ENCODE results near the gene ERCC4.
A peak's percentile ranks its signal among the peaks of the same experiment; 100 is the strongest.
"Not testable (repeated sequence)": the region's sequence is repeated elsewhere in the genome, so short reads cannot be mapped to it uniquely, and the experiment has no call there.

The ERCC4 gene

DNA sequence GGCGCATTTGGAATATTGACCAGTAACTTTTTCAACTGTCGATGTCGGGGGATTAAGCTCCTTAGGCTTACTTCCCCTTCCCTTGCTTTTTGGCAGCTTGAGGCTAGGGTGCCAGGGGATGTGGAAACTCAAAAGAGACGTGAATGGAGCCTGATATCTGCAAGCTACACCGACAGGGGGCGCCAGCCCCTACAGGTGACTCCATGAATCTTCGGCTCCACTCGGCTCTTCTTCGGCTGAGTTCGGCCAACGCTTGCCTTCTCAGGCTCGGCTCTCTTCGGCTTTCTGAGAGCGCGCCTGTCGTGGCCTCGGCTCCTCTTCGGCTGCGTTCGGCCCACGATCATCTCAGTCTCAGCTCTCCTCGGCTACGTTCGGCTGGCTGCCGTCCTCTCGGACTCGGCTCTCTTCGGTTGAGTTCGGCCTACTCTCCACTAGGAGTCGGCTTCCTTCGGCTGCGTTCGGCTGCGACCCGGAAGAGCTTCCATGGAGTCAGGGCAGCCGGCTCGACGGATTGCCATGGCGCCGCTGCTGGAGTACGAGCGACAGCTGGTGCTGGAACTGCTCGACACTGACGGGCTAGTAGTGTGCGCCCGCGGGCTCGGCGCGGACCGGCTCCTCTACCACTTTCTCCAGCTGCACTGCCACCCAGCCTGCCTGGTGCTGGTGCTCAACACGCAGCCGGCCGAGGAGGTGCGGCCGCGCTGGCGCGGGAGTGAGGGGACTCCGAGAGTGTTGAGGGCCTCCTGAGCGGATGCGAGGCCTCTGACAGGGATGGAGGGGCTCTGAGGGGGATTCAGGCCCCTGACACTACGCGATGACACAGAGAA, at the start of gene ERCC4:
ERCC4 (plus strand) TSS at position 472 of the 827 bp plus-strand sequence; CDS start at position 484, 12 bp downstream.
- DNase-seq, result peak; percentile 96 to 99 (median 98)

GRCh38 chr16:13873835-13874438, 46.0 kb upstream of the ERCC4 start:
- DNase-seq, result no peak

- no peak for DNase-seq
Observed at GRCh38 chr16:13875614-13876284, 44.2 kb upstream of the ERCC4 start.

DNA sequence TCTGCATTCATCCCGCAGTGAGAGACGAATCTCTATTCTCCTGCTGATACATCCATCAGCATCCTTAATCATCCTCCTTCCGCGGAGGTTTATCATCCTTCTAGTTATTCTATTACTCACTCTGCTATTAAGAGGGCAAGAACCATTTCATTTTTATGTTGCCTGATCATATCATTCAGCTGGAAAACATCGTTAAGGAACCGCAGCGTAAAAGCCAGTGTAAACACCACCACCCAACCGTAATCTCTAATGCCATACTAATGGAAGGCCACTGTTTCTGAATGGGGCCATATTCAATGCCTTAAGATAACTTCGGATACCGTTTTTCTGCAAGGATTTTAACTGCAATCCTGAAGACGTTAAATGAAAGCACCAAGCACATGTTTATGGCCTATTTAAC, 36.7 kb upstream of the ERCC4 start:
- DNase-seq, result no peak

- DNase-seq, result no peak
Observed at GRCh38 chr16:13883881-13884280, 36.1 kb upstream of the ERCC4 start.

DNA sequence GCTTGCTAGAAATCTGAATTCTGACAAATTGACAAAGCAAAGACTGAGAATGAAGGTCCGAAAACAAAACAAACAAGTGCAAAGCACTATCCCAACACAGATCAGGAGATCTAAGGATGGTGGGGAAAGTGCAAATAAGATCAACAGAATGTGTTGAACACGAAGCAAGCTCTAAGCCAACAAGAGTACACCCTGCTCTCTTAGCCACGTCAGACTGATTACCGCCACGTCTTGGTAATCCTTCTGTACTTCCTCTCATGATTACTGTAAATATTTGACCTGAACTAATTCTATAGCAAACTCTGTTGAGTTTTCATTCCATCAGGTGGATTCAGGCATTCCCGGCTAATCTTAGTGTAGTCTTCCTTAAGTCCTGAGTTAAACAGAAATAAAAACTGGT, 34.3 kb upstream of the ERCC4 start:
- DNase-seq, result no peak

GRCh38 chr16:13886608-13887007, 33.3 kb upstream of the ERCC4 start:
- no peak for DNase-seq

- DNase-seq, result not testable (repeated sequence)
Observed at GRCh38 chr16:13889323-13889722, 30.6 kb upstream of the ERCC4 start.

GRCh38 chr16:13892301-13892700, 27.7 kb upstream of the ERCC4 start:
- DNase-seq, result no peak

DNA sequence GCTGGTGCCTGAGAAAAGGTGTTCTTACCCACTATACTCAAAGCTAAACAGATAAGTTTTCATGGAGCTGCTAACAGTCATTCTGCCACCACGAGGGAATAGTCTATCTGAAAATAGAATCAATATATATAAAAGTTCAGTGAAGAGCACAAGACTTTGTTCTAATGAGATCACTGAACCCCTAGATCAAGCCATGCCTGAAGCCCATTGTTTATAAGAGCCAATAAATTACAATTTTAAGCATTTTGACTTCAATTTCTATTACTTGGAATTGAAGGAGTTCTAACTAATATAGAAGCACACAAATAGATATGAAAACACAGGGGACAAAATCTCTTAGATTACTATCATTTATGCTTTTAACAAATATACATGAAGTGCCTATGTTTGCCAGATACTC, 24.4 kb upstream of the ERCC4 start:
- DNase-seq, result no peak

DNA sequence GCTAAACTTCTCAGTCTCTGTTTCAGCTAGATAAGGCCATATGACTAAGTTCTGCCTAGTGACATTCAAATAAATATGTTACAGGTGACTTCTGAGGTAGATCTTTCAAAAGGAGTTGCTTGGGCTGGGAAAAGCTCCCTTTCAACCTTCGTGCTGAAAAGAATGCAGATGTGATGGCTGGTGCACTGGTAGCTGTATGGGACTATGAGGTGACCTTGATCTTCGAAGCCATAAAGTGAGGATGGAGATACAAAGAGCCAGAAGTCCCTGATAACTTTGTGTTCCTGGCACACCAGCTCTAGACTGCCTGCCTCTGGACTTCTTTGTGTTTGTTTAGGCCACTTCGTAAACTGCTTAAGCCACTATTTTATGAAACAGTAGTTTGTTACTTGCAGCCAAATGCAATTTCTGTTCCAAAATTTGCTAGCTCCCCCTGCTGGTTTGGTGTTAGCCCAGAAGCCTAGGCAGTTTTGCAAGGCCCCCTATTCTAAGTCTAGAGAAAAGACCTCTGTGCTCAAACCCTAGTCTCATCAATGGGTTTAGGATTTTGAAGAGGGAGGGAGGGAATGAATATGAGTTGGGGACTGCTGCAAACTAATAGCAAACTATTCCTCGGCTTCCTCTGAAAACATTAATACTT, 23.3 kb upstream of the ERCC4 start:
- no peak for DNase-seq

DNA sequence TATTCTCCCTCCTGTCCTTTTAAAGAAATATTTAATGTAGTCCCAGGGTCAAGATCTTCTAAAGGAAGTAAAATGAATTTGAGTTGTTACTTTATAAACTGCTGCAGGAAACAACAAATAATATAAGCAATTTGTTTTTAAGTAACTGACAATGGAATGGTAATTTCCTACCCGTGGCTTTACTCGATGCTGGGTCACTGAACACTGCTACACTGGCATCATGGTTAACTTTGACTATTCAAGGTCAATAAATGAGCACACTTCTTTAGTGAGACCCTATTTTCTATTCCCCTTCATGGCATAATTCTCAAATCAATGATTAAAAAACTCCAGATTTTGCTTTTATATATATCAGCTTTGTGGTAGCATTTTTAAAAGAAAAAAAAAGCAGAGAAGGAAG, 22.1 kb upstream of the ERCC4 start:
- DNase-seq, result no peak

DNA sequence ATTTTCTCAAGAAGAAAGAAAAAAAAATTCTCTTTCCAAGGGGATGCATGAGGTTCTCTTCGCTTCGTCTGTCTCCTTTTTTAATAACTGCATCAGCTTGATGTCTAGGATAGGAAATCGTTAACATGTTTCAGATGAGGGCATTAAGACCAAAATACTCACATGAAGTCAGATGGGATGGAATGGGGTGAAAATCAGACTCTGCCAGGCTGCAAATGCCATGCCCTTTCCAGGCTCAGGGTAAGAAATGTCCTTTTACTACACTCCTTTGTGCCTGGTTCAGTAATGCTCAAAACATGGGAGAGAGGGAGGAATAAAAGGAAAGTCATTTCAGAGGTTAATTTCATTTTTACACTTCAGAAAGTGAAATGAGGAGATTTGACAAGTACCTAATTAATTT, 21.7 kb upstream of the ERCC4 start:
- DNase-seq, result no peak

DNA sequence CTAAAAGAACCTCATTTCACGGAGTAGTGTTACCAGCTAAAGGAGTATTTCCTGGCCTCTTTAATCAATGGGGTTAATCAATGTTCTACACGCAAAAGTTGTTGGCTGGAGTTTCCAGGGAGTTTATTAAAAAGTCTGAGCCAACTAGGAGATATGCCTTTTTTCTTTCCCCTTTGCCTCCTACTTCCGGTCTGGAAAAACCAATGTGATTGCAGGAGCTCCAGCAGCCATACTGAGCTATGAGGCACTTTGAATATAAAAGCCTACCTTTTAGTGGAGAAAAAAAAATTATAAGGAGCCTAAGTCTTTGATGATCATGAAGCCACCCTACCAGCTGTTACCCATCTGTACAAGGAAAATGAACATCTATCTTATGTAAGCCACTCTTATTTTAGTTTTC, 17.9 kb upstream of the ERCC4 start:
- no peak for DNase-seq

GRCh38 chr16:13902677-13903076, 17.3 kb upstream of the ERCC4 start:
- no peak for DNase-seq

DNA sequence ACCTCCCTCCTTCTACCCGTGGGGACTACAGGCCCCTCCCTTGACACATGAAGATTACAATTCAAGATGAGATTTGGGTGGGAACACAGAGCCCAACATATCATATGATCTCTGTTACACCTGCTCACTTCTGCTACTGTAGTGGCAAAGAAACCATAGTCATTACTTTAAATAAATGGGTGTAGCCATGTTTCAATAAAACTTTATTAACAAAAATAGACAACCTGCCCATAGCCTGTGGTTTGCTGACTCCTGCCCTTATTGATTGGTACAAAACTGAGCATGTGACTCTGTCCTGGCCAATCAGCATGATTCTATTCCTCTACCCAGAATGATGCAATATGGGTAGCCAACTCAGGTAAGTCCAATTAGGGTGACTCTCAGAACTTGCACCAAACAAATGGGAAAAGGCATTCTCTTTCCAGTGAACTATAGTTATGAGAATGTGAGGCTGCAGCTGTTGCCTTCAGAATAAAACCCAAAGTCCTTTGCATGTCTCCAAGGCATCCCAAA, 15.7 kb upstream of the ERCC4 start:
- DNase-seq, result no peak

- DNase-seq, result not testable (repeated sequence)
Observed at GRCh38 chr16:13904822-13905221, 15.1 kb upstream of the ERCC4 start.

DNA sequence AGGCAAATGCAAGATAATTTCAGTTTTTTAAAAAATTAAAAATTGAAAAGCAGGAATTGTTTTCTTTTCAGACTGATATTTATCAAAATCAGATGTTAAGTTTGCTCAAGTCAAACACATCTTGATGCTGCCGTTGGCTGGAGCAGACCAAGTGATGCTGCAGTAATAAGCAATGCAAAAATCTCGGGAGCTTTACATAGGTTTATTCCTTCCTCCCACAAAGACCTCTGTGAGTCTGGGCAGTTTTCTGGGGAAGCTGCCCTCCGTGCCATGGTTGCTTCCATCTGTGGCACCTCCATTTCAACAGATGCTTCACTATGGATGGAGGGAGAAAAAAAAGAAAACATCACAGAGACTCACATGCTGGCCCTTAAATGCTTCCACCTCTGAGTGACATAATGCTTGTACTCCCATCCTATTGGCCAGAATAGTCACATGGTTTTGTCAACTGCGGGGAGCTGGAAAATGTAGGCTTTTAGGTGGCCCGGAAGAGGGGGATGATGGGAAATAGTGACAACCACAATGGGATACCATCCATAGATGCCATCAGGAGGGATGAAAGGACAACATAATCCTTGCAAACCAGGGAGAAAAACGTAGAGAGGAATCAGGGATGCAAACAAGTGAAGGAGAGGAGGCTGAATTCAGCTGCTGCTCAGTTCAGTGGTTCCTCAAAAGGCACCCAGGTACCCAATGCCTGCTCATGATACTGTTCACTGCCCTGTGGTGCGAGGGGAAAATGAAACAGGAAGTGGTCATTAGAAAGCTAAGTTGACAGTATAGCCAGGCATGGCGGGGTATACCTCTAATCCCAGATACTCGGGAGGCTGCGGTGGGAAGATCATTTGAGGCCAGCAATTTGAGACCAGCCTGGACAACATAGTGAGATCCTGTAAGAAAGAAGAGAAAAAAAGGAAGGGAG, 13.5 kb upstream of the ERCC4 start:
- DNase-seq, result no peak

GRCh38 chr16:13907431-13907830, 12.5 kb upstream of the ERCC4 start:
- DNase-seq, result no peak

GRCh38 chr16:13909069-13909468, 10.9 kb upstream of the ERCC4 start:
- DNase-seq, result no peak

DNA sequence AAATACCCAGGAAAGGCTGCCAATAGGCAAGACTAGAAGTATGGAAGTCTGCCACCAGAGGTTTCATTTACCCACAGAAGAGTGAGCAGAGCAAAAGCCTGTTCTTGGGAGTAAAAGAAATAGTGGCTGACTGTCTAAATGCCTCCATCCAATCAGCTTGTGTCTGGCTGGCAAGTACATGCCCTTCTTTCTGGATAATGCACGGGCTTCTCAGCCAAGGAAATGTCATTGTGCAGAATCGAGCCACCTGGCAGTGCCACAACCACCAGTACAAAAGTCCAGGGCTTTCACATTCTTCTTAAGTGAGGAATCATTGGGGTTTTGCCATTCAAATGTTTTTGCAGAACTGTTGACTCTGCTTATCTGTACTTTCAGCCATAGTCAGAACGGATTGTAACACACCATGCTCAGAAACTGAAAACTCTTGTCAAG, 10.1 kb upstream of the ERCC4 start:
- no peak for DNase-seq

DNA sequence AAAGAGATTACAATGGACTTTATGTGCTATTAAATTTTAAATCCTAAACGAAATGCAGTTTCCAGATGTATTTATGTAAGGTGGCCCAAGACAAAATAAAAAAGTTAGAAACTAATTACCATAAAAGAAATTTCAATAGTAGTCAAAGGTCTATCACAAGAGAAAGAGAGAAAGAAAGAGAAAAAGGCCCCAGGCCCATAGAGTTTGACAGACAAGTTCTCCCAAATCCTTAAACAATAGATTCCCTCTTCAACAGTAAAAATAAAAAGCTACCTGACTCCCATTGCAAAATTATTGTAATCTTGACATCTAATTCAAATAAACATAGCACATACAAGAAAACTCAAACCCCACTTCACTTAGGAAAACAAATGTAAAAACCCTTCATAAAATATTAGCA, 8.6 kb upstream of the ERCC4 start:
- no peak for DNase-seq
